ENCODE data around the gene TMEM207. TPM values are rescaled to one million over a fixed set of nuclear protein-coding genes. Genes with fewer than 3 reads are reported as not detected.

The TMEM207 gene
- total and polyA plus RNA-seq, 4 donors, result not detected

DNA sequence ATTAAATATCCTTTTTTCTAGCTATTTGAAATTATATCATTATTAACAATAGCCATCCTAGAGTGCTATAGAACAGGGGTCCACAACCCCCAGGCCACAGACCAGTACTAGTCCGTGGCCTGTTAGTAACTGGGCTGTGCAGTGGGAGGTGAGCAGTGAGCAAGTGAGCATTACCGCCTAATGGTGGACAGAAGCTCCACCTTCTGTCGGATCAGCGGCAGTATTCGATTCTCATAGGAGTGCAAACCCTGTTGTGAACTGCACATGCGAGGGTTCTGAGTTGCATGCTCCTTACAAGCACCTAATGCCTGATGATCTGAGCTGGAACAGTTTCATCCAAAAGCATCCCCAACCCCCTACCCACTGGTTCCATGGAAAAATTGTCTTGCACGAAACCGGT is 50.0 kb downstream of the TMEM207 start:
- Histone ChIP-seq H3K36me3 (ENCODE audit: control insufficient read depth in 4 of 4, insufficient read depth in 3 of 4, low read depth in 1 of 4, low read length in 3 of 4) (no peaks in the 10 kb centered on the region), H3K4me3 (ENCODE audit: low read depth in 1 of 3, low read length in 3 of 3) (no peak overlapping the region), H3K27me3 (ENCODE audit: control insufficient read depth in 4 of 4, insufficient read depth in 4 of 4, low read length in 3 of 4) (no peaks in the 10 kb centered on the region), H3K4me1 (ENCODE audit: control insufficient read depth in 4 of 4, insufficient read depth in 4 of 4, low read length in 3 of 4) (no peaks in the 10 kb centered on the region), H3K9me3 (ENCODE audit: control insufficient read depth in 4 of 4, low read length in 3 of 4) (no peaks in the 10 kb centered on the region), H3K9ac (ENCODE audit: low read depth in 1 of 2, low read length in 2 of 2) (no peak overlapping the region), H3K27ac (ENCODE audit: low read depth in 1 of 2, low read length in 2 of 2) (no peak overlapping the region)
- 97% methylated on average over 8 of the region's 8 CpGs for WGBS
- no peak for DNase-seq (ENCODE audit: low spot score)
- TF ChIP-seq GABPA (IDR thresholded peaks at IDR 0.05 in 1 of 2, conservative IDR thresholded peaks at IDR 0.05 in 1 of 2), result no peak
- TF ChIP-seq SP1 (IDR thresholded peaks at IDR 0.05), result no peak
- TF ChIP-seq NR2F2 (IDR thresholded peaks at IDR 0.05), result no peak
- TF ChIP-seq, protein P1, sequence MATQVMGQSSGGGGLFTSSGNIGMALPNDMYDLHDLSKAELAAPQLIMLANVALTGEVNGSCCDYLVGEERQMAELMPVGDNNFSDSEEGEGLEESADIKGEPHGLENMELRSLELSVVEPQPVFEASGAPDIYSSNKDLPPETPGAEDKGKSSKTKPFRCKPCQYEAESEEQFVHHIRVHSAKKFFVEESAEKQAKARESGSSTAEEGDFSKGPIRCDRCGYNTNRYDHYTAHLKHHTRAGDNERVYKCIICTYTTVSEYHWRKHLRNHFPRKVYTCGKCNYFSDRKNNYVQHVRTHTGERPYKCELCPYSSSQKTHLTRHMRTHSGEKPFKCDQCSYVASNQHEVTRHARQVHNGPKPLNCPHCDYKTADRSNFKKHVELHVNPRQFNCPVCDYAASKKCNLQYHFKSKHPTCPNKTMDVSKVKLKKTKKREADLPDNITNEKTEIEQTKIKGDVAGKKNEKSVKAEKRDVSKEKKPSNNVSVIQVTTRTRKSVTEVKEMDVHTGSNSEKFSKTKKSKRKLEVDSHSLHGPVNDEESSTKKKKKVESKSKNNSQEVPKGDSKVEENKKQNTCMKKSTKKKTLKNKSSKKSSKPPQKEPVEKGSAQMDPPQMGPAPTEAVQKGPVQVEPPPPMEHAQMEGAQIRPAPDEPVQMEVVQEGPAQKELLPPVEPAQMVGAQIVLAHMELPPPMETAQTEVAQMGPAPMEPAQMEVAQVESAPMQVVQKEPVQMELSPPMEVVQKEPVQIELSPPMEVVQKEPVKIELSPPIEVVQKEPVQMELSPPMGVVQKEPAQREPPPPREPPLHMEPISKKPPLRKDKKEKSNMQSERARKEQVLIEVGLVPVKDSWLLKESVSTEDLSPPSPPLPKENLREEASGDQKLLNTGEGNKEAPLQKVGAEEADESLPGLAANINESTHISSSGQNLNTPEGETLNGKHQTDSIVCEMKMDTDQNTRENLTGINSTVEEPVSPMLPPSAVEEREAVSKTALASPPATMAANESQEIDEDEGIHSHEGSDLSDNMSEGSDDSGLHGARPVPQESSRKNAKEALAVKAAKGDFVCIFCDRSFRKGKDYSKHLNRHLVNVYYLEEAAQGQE (IDR thresholded peaks at IDR 0.05), result no peak
- TF ChIP-seq, protein P2, sequence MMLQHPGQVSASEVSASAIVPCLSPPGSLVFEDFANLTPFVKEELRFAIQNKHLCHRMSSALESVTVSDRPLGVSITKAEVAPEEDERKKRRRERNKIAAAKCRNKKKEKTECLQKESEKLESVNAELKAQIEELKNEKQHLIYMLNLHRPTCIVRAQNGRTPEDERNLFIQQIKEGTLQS (IDR thresholded peaks at IDR 0.05), result no peak

DNA sequence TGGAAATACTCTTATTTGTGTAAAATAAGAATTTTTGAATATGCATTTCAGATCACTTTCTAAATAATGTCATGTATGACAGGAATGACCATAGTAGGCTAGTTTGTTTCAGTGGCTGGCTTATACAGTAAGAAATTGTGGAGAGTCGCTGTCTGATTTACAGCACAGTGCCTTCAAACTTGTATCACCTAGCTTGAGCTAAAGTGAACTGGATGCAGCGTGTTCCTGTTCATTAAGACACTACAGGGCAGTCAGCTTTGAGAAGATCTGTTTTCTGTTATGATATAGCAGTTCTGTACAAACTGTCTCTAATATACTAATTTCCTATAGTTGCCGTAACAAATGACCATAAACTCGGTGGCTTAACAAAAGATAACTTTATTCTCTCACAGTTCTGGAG is 51.8 kb downstream of the TMEM207 start:
- Histone ChIP-seq H3K9ac (ENCODE audit: low read depth in 1 of 2, low read length in 2 of 2) (no peak overlapping the region), H3K4me3 (ENCODE audit: low read depth in 1 of 3, low read length in 3 of 3) (no peak overlapping the region), H3K4me1 (ENCODE audit: control insufficient read depth in 4 of 4, insufficient read depth in 4 of 4, low read length in 3 of 4) (no peaks in the 10 kb centered on the region), H3K27ac (ENCODE audit: low read depth in 1 of 2, low read length in 2 of 2) (no peak overlapping the region), H3K36me3 (ENCODE audit: control insufficient read depth in 4 of 4, insufficient read depth in 3 of 4, low read depth in 1 of 4, low read length in 3 of 4) (no peaks in the 10 kb centered on the region), H3K27me3 (ENCODE audit: control insufficient read depth in 4 of 4, insufficient read depth in 4 of 4, low read length in 3 of 4) (no peaks in the 10 kb centered on the region), H3K9me3 (ENCODE audit: control insufficient read depth in 4 of 4, low read length in 3 of 4) (no peaks in the 10 kb centered on the region)
- no peak for DNase-seq (ENCODE audit: low spot score)
- TF ChIP-seq, protein P3, sequence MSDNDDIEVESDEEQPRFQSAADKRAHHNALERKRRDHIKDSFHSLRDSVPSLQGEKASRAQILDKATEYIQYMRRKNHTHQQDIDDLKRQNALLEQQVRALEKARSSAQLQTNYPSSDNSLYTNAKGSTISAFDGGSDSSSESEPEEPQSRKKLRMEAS (IDR thresholded peaks at IDR 0.05), result no peak
- TF ChIP-seq EGR1 (IDR thresholded peaks at IDR 0.05; ENCODE audit: low read depth in 2 of 2) (no peak), JUND (IDR thresholded peaks at IDR 0.05) (no peak), RXRA (IDR thresholded peaks at IDR 0.05) (no peak), FOXA1 (IDR thresholded peaks at IDR 0.05) (no peak), TAF1 (conservative IDR thresholded peaks at IDR 0.05) (no peak), SP1 (IDR thresholded peaks at IDR 0.05) (no peak), HNF4G (IDR thresholded peaks at IDR 0.05) (no peak), RAD21 (IDR thresholded peaks at IDR 0.05) (no peak)
- TF ChIP-seq, protein P4, sequence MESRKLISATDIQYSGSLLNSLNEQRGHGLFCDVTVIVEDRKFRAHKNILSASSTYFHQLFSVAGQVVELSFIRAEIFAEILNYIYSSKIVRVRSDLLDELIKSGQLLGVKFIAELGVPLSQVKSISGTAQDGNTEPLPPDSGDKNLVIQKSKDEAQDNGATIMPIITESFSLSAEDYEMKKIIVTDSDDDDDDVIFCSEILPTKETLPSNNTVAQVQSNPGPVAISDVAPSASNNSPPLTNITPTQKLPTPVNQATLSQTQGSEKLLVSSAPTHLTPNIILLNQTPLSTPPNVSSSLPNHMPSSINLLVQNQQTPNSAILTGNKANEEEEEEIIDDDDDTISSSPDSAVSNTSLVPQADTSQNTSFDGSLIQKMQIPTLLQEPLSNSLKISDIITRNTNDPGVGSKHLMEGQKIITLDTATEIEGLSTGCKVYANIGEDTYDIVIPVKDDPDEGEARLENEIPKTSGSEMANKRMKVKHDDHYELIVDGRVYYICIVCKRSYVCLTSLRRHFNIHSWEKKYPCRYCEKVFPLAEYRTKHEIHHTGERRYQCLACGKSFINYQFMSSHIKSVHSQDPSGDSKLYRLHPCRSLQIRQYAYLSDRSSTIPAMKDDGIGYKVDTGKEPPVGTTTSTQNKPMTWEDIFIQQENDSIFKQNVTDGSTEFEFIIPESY (IDR thresholded peaks at IDR 0.05), result no peak
- TF ChIP-seq, protein P2 (IDR thresholded peaks at IDR 0.05), result no peak
- 89% methylated on average over 4 of the region's 4 CpGs for WGBS
